Mucosa of descending colon (tissue), 3 donors: ENCODE measurements around the gene SLC2A4. TPM values are rescaled to one million over a fixed set of nuclear protein-coding genes. Genes with fewer than 3 reads are reported as not detected.

Experiments used
- ATAC-seq: fragments of 200-7000 bp; cut with Tn5 transposase; one replicate; pipeline ENCODE4 v1.9.1; 2020; ENCODE audit warnings: mild to moderate bottlenecking, moderate library complexity
- DNase-seq, 3 donors: peaks; one replicate each; pipeline ENCODE4 v3.0.0-alpha.2; 2020
- H3K36me3 ChIP-seq: fragments of 200-600 bp; one replicate; pipeline ENCODE4 v1.8.0; 2021; ENCODE audit warnings: low read depth, mild to moderate bottlenecking
- H3K4me1 ChIP-seq: fragments of 200-600 bp; one replicate; pipeline ENCODE4 v1.8.0; 2021; ENCODE audit warnings: low read depth, mild to moderate bottlenecking
- H3K4me3 ChIP-seq: fragments of 200-600 bp; one replicate; pipeline ENCODE4 v1.8.0; 2021; ENCODE audit warnings: mild to moderate bottlenecking
- H3K9me3 ChIP-seq: fragments of 200-600 bp; one replicate; pipeline ENCODE4 v1.8.0; 2021; ENCODE audit warnings: mild to moderate bottlenecking
- CTCF ChIP-seq: fragments of 200-600 bp; IDR thresholded peaks from one replicate; pipeline ENCODE4 v1.8.0; 2022; ENCODE audit warnings: antibody characterized with exemption, mild to moderate bottlenecking
- intact Hi-C, 2 donors: fragments of 100-400 bp; cut with DNase I in 1 of 2; cut with micrococcal nuclease in 1 of 2; formaldehyde crosslinking; loops; one replicate each; pipeline versions ENCODE4 v1.11.0 to v1.11.1; 2022; cut with DNase I, micrococcal nuclease
- long read RNA-seq, 2 donors: library from polyadenylated mRNA; unstranded; transcript quantifications; one replicate each; pipeline ENCODE4 v2.0.0, GENCODE V29; 2019 to 2021
- total RNA-seq, 3 donors: library from RNA; stranded (reverse); fragmentation: NEBNext Ultra II Directional in 2 of 3; extraction: Animal tissue kit (Norgen Biotek cat#: 25700) in 2 of 3; gene quantifications; one replicate each; pipeline versions ENCODE4 v1.2.1 to v1.2.4, GENCODE V29; 2021 to 2023
- donor health status: DM: no; HTN: no; CAD: no; lungs with moderate emphysema.
- donor health status: DM: no; HTN: no; CAD: no.
- donor health status: DM: no; HTN: yes; CAD: no.

Gene SLC2A4
- total RNA-seq, result 10 to 100 TPM in 1 of 3 donors, 1 to 10 TPM in 2; 5.3 to 78.2 (median 6.1) TPM
- long read RNA-seq, donor 1, transcript SLC2A4-201 (11 exons, 3,426 nt), result major isoform, 34 of 62 reads
- long read RNA-seq, donor 1, partial matches to known transcripts, result 16 of 62 reads
- long read RNA-seq, donor 1, other reads (novel, unspliced or antisense), result 9 of 62 reads
- long read RNA-seq, donor 2, partial matches to known transcripts, result 1 of 6 reads
- long read RNA-seq, donor 2, other reads (novel, unspliced or antisense), result 4 of 6 reads

GRCh38 chr17:7281074-7281952, at the start of gene SLC2A4:
TSS of gene SLC2A4 (plus strand) at chr17:7281718. CDS start at chr17:7281935, 217 bp downstream.
- ATAC-seq, result peak; percentile 90
- TF ChIP-seq CTCF, result no peak
- intact Hi-C loops, result no loop called here
- H3K4me3 ChIP-seq, result peak within 1 kb of the TSS; percentile 9
- no peaks in the 10 kb centered on the region for H3K9me3 ChIP-seq
- peaks cover 27% of the 10 kb centered on the region for H3K4me1 ChIP-seq
- DNase-seq, result peak; percentile 96 to 99 (median 98)
- H3K36me3 ChIP-seq, result no peaks in the 10 kb centered on the region

GRCh38 chr17:7232114-7232513, 49.4 kb upstream of the SLC2A4 start:
- no peak overlapping the region for H3K4me3 ChIP-seq

GRCh38 chr17:7233701-7234082, 47.8 kb upstream of the SLC2A4 start:
- TF ChIP-seq CTCF, result no peak
- Histone ChIP-seq H3K9me3 (no peaks in the 10 kb centered on the region), H3K4me1 (peaks cover 31% of the 10 kb centered on the region), H3K36me3 (peaks cover 4% of the 10 kb centered on the region), H3K4me3 (peak overlapping the region; percentile 52)
- DNase-seq, result no peak
- intact Hi-C loops, result no loop called here
- ATAC-seq, result peak; percentile 7

More at GRCh38 chr17:7232114-7232513, 49.4 kb upstream of the SLC2A4 start:
- no peak for TF ChIP-seq CTCF
- ATAC-seq (no peak), DNase-seq (no peak)
- intact Hi-C loops, result no loop called here
- Histone ChIP-seq H3K36me3 (peaks cover 6% of the 10 kb centered on the region), H3K4me1 (peaks cover 28% of the 10 kb centered on the region), H3K9me3 (no peaks in the 10 kb centered on the region)

- peak; percentile 96 to 98 (median 97) for DNase-seq
- TF ChIP-seq CTCF, result no peak
- no peaks in the 10 kb centered on the region for H3K36me3 ChIP-seq
- H3K4me1 ChIP-seq, result peaks cover 31% of the 10 kb centered on the region
- H3K4me3 ChIP-seq, result peak within 1 kb of the TSS; percentile 52
- peak; percentile 70 for ATAC-seq
- no peaks in the 10 kb centered on the region for H3K9me3 ChIP-seq
- intact Hi-C loops, result no loop called here
Observed at GRCh38 chr17:7234083-7234951, 47.2 kb upstream of the SLC2A4 start, which contains the start of gene DVL2. TSS of gene DVL2 (minus strand) at chr17:7234517. CDS start at chr17:7234262, 255 bp downstream.
